Adrenal gland (tissue), 5 donors: Measurements from ENCODE around the gene CDH4.

Source experiments
- POLR2A ChIP-seq, 2 donors: fragments of 450-650 bp; IDR thresholded peaks; one replicate each; pipeline ENCODE4 v1.6.1; 2017; ENCODE audit warnings: antibody characterized with exemption in 2 of 2, mild to moderate bottlenecking in 2 of 2, moderate library complexity in 1 of 2
- TF ChIP-seq, protein P1 (sequence below), 6 experiments: fragments of 450-650 bp in 4 of 6; fragments of 200-600 bp in 2 of 6; sonication (generic) in 1 of 6; IDR thresholded peaks; 1 replicate in 5 of 6; 2 replicates in 1 of 6; pipeline versions ENCODE4 v1.5.1 to v1.8.0; 2016 to 2021; ENCODE audit warnings: antibody characterized with exemption in 6 of 6, mild to moderate bottlenecking in 2 of 6, moderate library complexity in 1 of 6
- donor health status: DM: no; HTN: no; CAD: no.

GRCh38 chr20:61822396-61822795 is 570.3 kb downstream of the CDH4 start:
- TF ChIP-seq, protein P1, sequence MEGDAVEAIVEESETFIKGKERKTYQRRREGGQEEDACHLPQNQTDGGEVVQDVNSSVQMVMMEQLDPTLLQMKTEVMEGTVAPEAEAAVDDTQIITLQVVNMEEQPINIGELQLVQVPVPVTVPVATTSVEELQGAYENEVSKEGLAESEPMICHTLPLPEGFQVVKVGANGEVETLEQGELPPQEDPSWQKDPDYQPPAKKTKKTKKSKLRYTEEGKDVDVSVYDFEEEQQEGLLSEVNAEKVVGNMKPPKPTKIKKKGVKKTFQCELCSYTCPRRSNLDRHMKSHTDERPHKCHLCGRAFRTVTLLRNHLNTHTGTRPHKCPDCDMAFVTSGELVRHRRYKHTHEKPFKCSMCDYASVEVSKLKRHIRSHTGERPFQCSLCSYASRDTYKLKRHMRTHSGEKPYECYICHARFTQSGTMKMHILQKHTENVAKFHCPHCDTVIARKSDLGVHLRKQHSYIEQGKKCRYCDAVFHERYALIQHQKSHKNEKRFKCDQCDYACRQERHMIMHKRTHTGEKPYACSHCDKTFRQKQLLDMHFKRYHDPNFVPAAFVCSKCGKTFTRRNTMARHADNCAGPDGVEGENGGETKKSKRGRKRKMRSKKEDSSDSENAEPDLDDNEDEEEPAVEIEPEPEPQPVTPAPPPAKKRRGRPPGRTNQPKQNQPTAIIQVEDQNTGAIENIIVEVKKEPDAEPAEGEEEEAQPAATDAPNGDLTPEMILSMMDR (IDR thresholded peaks at IDR 0.05): no peak
- no peak for TF ChIP-seq POLR2A (IDR thresholded peaks at IDR 0.05)
